GM18867 (cell line): ENCODE measurements around the gene OR52E4.

Experiments used
- ATAC-seq: cut with Tn5 transposase; IDR thresholded peaks from one replicate; pipeline ENCODE4 v1.9.1; 2021; ENCODE audit warnings: mild to moderate bottlenecking, moderate library complexity; ENCODE audit not compliant: unreplicated experiment

The OR52E4 gene

GRCh38 chr11:5880329-5880728, at the start of gene OR52E4:
OR52E4 (plus strand) TSS chr11:5880629; CDS start chr11:5884293, 3,664 bp downstream.
- ATAC-seq = no peak

GRCh38 chr11:5831196-5831829, 49.1 kb upstream of the OR52E4 start:
- no peak for ATAC-seq

- ATAC-seq = no peak
These were observed 47.0 kb upstream of the OR52E4 start for GRCh38 chr11:5833446-5833845.

- ATAC-seq = no peak
These were observed 42.7 kb upstream of the OR52E4 start for GRCh38 chr11:5837695-5838094.

GRCh38 chr11:5841797-5842196, 38.6 kb upstream of the OR52E4 start, which contains the start of gene OR52E6:
OR52E6 (minus strand) TSS chr11:5841897; CDS start chr11:5841897, 0 bp downstream.
- ATAC-seq = no peak

- no peak for ATAC-seq
These were observed 33.7 kb upstream of the OR52E4 start for GRCh38 chr11:5846701-5847100.

- ATAC-seq = no peak
These were observed 32.7 kb upstream of the OR52E4 start for GRCh38 chr11:5847711-5848110.

GRCh38 chr11:5851002-5851401, 29.4 kb upstream of the OR52E4 start:
- ATAC-seq = no peak

GRCh38 chr11:5857590-5857989, 22.8 kb upstream of the OR52E4 start, which contains the start of gene OR52E8:
OR52E8 (minus strand) TSS chr11:5857690; CDS start chr11:5857690, 0 bp downstream.
- ATAC-seq = no peak

GRCh38 chr11:5865826-5866225, 14.6 kb upstream of the OR52E4 start:
- no peak for ATAC-seq

GRCh38 chr11:5878564-5878963, 1.9 kb upstream of the OR52E4 start:
- no peak for ATAC-seq

- ATAC-seq = no peak
These were observed 1.3 kb downstream of the OR52E4 start for GRCh38 chr11:5881756-5882155.

GRCh38 chr11:5887172-5887571, 6.7 kb downstream of the OR52E4 start:
- no peak for ATAC-seq

GRCh38 chr11:5887661-5888060, 7.2 kb downstream of the OR52E4 start:
- ATAC-seq = no peak

GRCh38 chr11:5891216-5891800, 10.9 kb downstream of the OR52E4 start:
- no peak for ATAC-seq

GRCh38 chr11:5892908-5893307, 12.5 kb downstream of the OR52E4 start, which contains the start of gene OR52E5:
OR52E5 (plus strand) TSS chr11:5893208; CDS start chr11:5900777, 7,569 bp downstream.
- ATAC-seq = no peak

- no peak for ATAC-seq
These were observed 19.1 kb downstream of the OR52E4 start for GRCh38 chr11:5899534-5899933.

GRCh38 chr11:5910540-5910939, 30.1 kb downstream of the OR52E4 start:
- no peak for ATAC-seq

GRCh38 chr11:5922749-5923426, 42.5 kb downstream of the OR52E4 start:
- ATAC-seq = no peak

GRCh38 chr11:5923427-5923776, 43.0 kb downstream of the OR52E4 start:
- ATAC-seq = no peak

- ATAC-seq = no peak
These were observed 43.4 kb downstream of the OR52E4 start for GRCh38 chr11:5923794-5924193.

- no peak for ATAC-seq
These were observed 47.8 kb downstream of the OR52E4 start for GRCh38 chr11:5928271-5928670.
